SU-DHL-6 (cell line): ENCODE data around the gene POM121L2.

Experiments used
- CTCF ChIP-seq: fragments of 200-600 bp; sonication (generic); IDR thresholded peaks from one replicate; pipeline ENCODE4 v1.5.1; 2017; ENCODE audit warnings: antibody characterized with exemption, mild to moderate bottlenecking, low read length, moderate library complexity; ENCODE audit not compliant: insufficient read depth, poor library complexity, severe bottlenecking
- EZH2phosphoT487 ChIP-seq: fragments of 200-600 bp; sonication (generic), shearing (Covaris generic); conservative IDR thresholded peaks from 2 replicates; pipeline ENCODE4 v1.6.1; 2018; ENCODE audit warnings: mild to moderate bottlenecking, antibody characterized with exemption, low read length, moderate library complexity, mixed read lengths

GRCh38 chr6:27268803-27269202 is 43.3 kb downstream of the POM121L2 start:
- TF ChIP-seq CTCF (no peak), EZH2phosphoT487 (no peak)
